Fibroblast of pulmonary artery (primary cell): ENCODE data around the gene NUFIP1.

ENCODE experiments used
- DNase-seq: peaks from one replicate; pipeline ENCODE4 v3.0.0-alpha.2; 2010; ENCODE audit warnings: low read depth
- H3K4me3 ChIP-seq: replicated peaks from 2 replicates; pipeline ENCODE4 v1.5.1; 2011; ENCODE audit warnings: low read depth, mild to moderate bottlenecking, control low read depth, low read length, moderate library complexity
- CTCF ChIP-seq: IDR thresholded peaks from 2 replicates; pipeline ENCODE4 v1.5.1; 2011; ENCODE audit warnings: mild to moderate bottlenecking, control low read depth, low read length, inconsistent platforms; ENCODE audit errors: missing control alignments

Gene NUFIP1

GRCh38 chr13:44921246-44921877 is 67.9 kb downstream of the NUFIP1 start:
- no peak for TF ChIP-seq CTCF
- no peak overlapping the region for H3K4me3 ChIP-seq
- DNase-seq: no peak

- H3K4me3 ChIP-seq: no peak overlapping the region
- no peak for TF ChIP-seq CTCF
- no peak for DNase-seq
These were observed 69.3 kb downstream of the NUFIP1 start for GRCh38 chr13:44920013-44920412.

GRCh38 chr13:44919104-44919804 is 70.0 kb downstream of the NUFIP1 start:
- no peak overlapping the region for H3K4me3 ChIP-seq
- TF ChIP-seq CTCF: no peak
- DNase-seq: no peak

GRCh38 chr13:44918326-44919103 is 70.8 kb downstream of the NUFIP1 start:
- TF ChIP-seq CTCF: peak; percentile 74
- peak; percentile 98 for DNase-seq

GRCh38 chr13:44917589-44918325 is 71.5 kb downstream of the NUFIP1 start:
- DNase-seq: peak; percentile 98
- H3K4me3 ChIP-seq: peak overlapping the region; percentile 61
- peak; percentile 41 for TF ChIP-seq CTCF

More at GRCh38 chr13:44918326-44919103, 70.8 kb downstream of the NUFIP1 start:
- peak overlapping the region; percentile 61 for H3K4me3 ChIP-seq

GRCh38 chr13:44912278-44913016 is 76.8 kb downstream of the NUFIP1 start:
- no peak overlapping the region for H3K4me3 ChIP-seq
- DNase-seq: no peak
- TF ChIP-seq CTCF: no peak
